Stimulated activated naive CD8-positive, alpha-beta T cell treated with anti-CD3 and anti-CD28 coated beads, Interleukin-15, Interleukin-2, amounts not matched to agents 100 ng/mL and 50 ng/mL, for 24 hours (primary cell): ENCODE measurements around the gene TTC7B.

Source experiments
- H3K27ac Mint-ChIP-seq: one replicate; pipeline ENCODE4 v1.8.0; 2021; ENCODE audit warnings: mild to moderate bottlenecking, mixed read lengths
- H3K27me3 Mint-ChIP-seq: one replicate; pipeline ENCODE4 v1.8.0; 2021; ENCODE audit warnings: mixed read lengths
- H3K36me3 Mint-ChIP-seq: one replicate; pipeline ENCODE4 v1.8.0; 2021; ENCODE audit warnings: low read depth, mixed read lengths
- H3K4me1 Mint-ChIP-seq: one replicate; pipeline ENCODE4 v1.8.0; 2021; ENCODE audit warnings: low read depth, mixed read lengths
- H3K4me3 Mint-ChIP-seq: one replicate; pipeline ENCODE4 v1.8.0; 2021; ENCODE audit warnings: mild to moderate bottlenecking, mixed read lengths
- H3K9me3 Mint-ChIP-seq: one replicate; pipeline ENCODE4 v1.8.0; 2021; ENCODE audit warnings: mixed read lengths

TTC7B gene

GRCh38 chr14:90714811-90715210 is 101.4 kb downstream of the TTC7B start:
- H3K4me3 Mint-ChIP-seq = no peak overlapping the region
- no peak overlapping the region for H3K27ac Mint-ChIP-seq
- H3K36me3 Mint-ChIP-seq = no peaks in the 10 kb centered on the region
- H3K9me3 Mint-ChIP-seq = no peaks in the 10 kb centered on the region
- no peaks in the 10 kb centered on the region for H3K27me3 Mint-ChIP-seq
- H3K4me1 Mint-ChIP-seq = peaks cover under 1% of the 10 kb centered on the region

DNA sequence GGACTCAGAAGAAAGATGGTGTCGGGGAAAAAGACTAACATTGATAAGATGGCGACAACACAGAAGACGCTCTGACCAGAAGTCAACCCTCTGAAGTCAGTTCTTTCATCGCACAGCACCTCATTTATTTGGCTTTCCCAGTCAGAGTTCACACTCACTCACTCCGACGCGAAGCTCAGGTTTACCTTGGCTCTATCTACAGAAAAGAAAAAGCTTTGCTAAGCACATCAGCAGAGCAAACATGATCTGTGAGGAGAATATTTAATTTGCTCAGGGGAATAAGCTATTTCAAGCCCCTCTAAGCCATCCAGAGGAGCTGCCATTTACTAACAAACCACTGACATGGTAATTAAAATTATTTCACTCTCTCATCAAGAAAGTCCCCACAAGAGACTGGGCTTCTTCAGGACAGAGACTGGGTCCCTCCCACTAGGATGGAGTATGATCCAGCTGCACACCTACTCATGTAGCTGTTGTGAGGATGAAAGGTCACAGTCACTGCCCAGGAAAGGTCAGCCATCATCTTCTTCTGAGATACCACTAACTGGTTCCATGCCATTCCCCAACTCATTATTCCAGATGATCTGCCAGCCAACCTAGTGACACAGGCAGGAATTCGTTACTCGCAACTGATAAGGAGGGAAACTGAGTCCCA is 111.4 kb downstream of the TTC7B start:
- Mint-ChIP-seq H3K27ac (no peak overlapping the region), H3K27me3 (no peaks in the 10 kb centered on the region), H3K9me3 (no peaks in the 10 kb centered on the region), H3K4me1 (no peaks in the 10 kb centered on the region), H3K4me3 (no peak overlapping the region), H3K36me3 (no peaks in the 10 kb centered on the region)

DNA sequence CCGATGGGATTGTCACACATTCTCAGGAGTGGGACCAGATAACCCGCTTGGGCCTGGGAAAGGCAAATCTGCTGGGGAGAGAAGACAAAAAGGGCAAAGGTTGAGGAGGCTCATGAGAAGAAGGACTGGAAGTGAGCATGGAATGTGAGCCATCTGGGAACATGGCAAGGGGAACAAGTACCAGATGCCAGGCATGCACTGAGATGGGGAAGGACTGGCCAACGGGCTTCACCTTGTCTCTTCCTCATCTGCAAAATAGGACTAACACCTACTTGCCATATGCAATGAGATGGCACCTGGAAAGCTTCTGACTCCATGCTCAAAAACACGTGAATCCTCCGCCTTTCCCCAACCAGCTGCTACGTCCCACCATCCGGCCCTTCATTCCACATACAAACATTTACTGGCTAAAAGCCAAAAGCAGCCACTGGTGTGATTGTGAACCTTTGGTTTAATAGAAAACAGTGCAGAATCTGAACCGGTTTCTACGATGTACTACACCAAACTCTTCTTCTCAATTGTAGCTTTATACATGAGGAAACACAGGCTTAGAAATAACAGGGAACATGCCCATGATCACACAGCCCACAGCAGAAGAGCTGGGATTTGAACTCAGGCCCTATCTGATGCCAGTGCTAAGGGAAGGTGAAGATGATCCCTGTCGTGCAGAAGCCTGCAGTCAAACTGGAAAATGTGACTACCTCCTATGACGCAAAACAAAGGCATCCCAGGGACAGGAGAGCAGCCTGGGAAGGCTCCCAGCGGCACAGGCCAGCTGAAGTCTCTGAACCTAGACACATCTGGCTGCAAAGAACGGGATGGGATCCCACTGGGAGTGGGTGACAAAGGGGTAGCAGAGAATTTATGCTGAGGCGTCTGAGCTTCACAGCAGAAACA is 112.1 kb downstream of the TTC7B start:
- no peaks in the 10 kb centered on the region for H3K27me3 Mint-ChIP-seq
- no peaks in the 10 kb centered on the region for H3K4me1 Mint-ChIP-seq
- no peaks in the 10 kb centered on the region for H3K36me3 Mint-ChIP-seq
- H3K4me3 Mint-ChIP-seq = no peak overlapping the region
- H3K9me3 Mint-ChIP-seq = no peaks in the 10 kb centered on the region
- no peak overlapping the region for H3K27ac Mint-ChIP-seq

DNA sequence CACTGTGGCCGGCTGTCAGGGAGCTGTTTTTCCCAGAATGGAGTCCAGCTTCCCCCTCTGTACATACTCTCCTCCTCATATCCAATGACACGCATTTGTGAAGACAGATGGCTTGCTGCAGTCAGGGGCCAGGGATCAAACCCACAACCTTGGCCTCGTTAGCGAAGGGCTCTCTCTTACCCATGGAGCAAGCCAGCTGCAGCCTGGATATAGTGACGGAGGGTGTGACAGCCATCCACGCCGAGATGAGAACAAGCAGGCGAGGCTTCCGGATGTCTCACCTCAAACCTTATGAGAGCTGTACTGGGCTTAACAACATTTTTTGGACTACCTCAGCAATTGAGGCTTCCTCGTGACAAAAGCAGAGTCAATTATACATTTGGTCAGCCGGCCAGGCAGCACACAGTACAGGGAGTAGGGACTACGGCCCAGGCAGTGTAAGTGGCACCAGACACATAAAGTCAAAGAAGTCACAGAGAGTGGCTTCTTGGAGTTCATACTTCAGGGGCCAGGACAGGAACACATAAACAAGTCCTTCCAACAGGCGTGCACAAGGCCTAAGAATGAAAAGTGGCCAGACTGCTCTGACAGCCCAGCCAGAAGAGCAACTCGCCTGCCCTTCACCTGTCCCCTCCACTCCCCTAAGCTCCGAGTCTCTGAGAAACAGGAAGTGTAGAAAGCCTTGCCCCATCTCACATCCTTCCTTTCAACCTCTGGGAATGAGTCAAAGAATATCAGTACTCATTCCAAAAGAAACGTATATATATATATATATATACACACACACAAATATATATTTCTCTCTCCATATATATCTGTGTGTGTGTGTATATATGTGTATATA is 115.1 kb downstream of the TTC7B start:
- no peak overlapping the region for H3K4me3 Mint-ChIP-seq
- no peaks in the 10 kb centered on the region for H3K27me3 Mint-ChIP-seq
- no peaks in the 10 kb centered on the region for H3K9me3 Mint-ChIP-seq
- H3K36me3 Mint-ChIP-seq = no peaks in the 10 kb centered on the region
- no peaks in the 10 kb centered on the region for H3K4me1 Mint-ChIP-seq
- H3K27ac Mint-ChIP-seq = no peak overlapping the region

DNA sequence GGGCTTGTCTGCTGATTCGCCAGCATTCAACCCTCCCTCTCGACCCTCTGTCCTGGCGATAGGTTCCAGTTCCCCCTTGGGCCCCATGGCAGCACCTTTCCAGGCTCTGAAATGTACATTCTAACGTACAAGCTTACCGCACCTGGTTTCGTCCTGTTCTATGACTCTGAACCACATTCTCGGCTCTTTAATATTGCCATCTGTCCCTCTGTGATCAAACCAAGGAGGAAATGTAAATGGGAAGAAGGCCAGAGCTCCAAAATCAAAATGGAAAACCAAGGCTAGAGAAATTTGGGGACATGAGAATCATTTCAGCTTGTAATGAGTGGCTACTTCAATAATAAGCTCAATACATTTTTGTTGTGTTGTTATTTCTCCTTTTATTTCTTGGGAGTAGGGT is 117.2 kb downstream of the TTC7B start:
- Mint-ChIP-seq H3K36me3 (no peaks in the 10 kb centered on the region), H3K4me1 (no peaks in the 10 kb centered on the region), H3K4me3 (no peak overlapping the region)

GRCh38 chr14:90698379-90698869 is 117.8 kb downstream of the TTC7B start:
- no peaks in the 10 kb centered on the region for H3K27me3 Mint-ChIP-seq
- H3K36me3 Mint-ChIP-seq = no peaks in the 10 kb centered on the region
- H3K9me3 Mint-ChIP-seq = no peaks in the 10 kb centered on the region
- H3K4me3 Mint-ChIP-seq = no peak overlapping the region
- no peaks in the 10 kb centered on the region for H3K4me1 Mint-ChIP-seq
- H3K27ac Mint-ChIP-seq = no peak overlapping the region

More for the DNA sequence above, 117.2 kb downstream of the TTC7B start:
- Mint-ChIP-seq H3K27ac (no peak overlapping the region), H3K27me3 (no peaks in the 10 kb centered on the region), H3K9me3 (no peaks in the 10 kb centered on the region)

GRCh38 chr14:90697577-90698206 is 118.5 kb downstream of the TTC7B start:
- Mint-ChIP-seq H3K4me3 (no peak overlapping the region), H3K36me3 (no peaks in the 10 kb centered on the region)

GRCh38 chr14:90697132-90697531 is 119.1 kb downstream of the TTC7B start:
- Mint-ChIP-seq H3K4me3 (no peak overlapping the region), H3K27me3 (no peaks in the 10 kb centered on the region), H3K4me1 (no peaks in the 10 kb centered on the region), H3K36me3 (no peaks in the 10 kb centered on the region), H3K27ac (no peak overlapping the region), H3K9me3 (no peaks in the 10 kb centered on the region)

More at GRCh38 chr14:90697577-90698206, 118.5 kb downstream of the TTC7B start:
- H3K4me1 Mint-ChIP-seq = no peaks in the 10 kb centered on the region
- H3K27me3 Mint-ChIP-seq = no peaks in the 10 kb centered on the region
- H3K27ac Mint-ChIP-seq = no peak overlapping the region
- no peaks in the 10 kb centered on the region for H3K9me3 Mint-ChIP-seq

- H3K36me3 Mint-ChIP-seq = no peaks in the 10 kb centered on the region
- no peaks in the 10 kb centered on the region for H3K4me1 Mint-ChIP-seq
- H3K9me3 Mint-ChIP-seq = no peaks in the 10 kb centered on the region
- no peak overlapping the region for H3K27ac Mint-ChIP-seq
- no peaks in the 10 kb centered on the region for H3K27me3 Mint-ChIP-seq
- no peak overlapping the region for H3K4me3 Mint-ChIP-seq
Measured at GRCh38 chr14:90696720-90697119, 119.5 kb downstream of the TTC7B start.

DNA sequence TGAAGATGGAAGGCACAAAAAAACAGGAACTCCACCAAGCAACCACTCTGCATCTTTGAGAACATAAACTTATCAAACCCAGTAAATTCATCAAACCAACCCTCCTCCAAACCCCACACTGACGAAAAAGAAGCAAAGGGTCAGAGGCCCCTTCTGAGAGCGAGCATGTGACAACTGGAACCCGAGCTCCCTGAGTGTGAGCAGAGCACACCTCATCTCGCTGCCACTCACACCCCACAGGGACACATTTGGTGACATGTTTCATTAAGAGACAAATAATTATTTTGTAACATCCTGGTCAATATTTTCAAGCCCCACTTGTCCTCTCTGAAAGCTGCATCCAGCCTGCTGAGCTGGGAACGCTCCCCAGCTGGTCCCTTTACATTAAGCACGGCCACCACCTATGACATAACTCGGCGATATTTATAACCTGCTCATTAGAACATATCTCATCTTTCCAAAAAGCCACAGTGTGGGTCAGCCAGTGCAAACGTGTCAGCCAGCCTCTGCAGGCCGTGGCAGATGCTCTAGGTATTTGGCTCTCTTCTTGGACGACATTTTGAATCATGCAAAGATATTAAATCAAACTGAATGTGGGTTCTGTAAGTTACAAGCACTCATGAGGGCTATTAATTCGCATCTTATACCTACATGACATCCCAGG is 120.1 kb downstream of the TTC7B start:
- no peak overlapping the region for H3K27ac Mint-ChIP-seq
- H3K4me1 Mint-ChIP-seq = no peaks in the 10 kb centered on the region
- no peak overlapping the region for H3K4me3 Mint-ChIP-seq
- H3K36me3 Mint-ChIP-seq = no peaks in the 10 kb centered on the region
- H3K9me3 Mint-ChIP-seq = no peaks in the 10 kb centered on the region
- no peaks in the 10 kb centered on the region for H3K27me3 Mint-ChIP-seq

DNA sequence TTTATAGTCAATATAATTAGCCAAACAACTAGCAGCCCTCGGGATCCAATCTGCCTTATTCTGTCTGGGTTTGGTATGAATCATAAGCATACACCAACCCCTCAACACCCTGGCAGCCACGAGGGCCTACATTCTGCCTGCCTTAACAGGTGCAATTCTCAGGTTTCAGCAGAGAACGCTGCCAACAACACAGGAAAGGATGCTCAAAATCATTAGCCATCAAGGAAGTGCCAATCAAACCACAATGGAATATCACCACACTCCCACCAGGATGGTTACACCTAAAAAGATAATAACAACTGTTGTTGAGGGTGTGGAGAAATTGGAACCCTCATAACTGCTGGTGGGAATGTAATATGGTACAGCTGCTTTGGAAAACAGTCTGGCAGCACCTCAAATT is 122.8 kb downstream of the TTC7B start:
- H3K4me3 Mint-ChIP-seq = no peak overlapping the region
- no peaks in the 10 kb centered on the region for H3K36me3 Mint-ChIP-seq
- no peak overlapping the region for H3K27ac Mint-ChIP-seq
- no peaks in the 10 kb centered on the region for H3K4me1 Mint-ChIP-seq
- no peaks in the 10 kb centered on the region for H3K9me3 Mint-ChIP-seq
- no peaks in the 10 kb centered on the region for H3K27me3 Mint-ChIP-seq

DNA sequence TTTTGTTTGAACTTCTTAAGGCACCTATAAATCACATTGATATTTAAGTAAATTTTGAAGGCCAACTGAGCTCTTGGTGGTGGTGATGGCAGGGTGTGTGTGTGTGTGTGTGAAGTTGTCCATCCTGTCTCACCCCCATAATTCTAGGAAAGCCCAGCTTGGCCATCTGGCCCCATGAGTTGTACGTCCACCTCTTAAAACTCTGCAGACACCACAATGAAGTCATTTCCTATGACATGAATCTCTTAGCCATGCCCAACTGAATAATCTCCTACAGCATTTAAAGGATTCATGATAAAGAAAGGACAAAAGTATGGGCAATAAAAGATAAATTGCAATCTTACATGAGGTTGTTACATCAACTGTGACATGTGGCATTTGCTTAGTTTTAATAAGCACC is 123.4 kb downstream of the TTC7B start:
- H3K27me3 Mint-ChIP-seq = no peaks in the 10 kb centered on the region
- no peaks in the 10 kb centered on the region for H3K9me3 Mint-ChIP-seq
- no peaks in the 10 kb centered on the region for H3K4me1 Mint-ChIP-seq

GRCh38 chr14:90692061-90692460 is 124.2 kb downstream of the TTC7B start:
- Mint-ChIP-seq H3K4me1 (no peaks in the 10 kb centered on the region), H3K9me3 (no peaks in the 10 kb centered on the region), H3K27me3 (no peaks in the 10 kb centered on the region), H3K27ac (no peak overlapping the region), H3K36me3 (no peaks in the 10 kb centered on the region), H3K4me3 (no peak overlapping the region)

More for the DNA sequence above, 123.4 kb downstream of the TTC7B start:
- Mint-ChIP-seq H3K36me3 (no peaks in the 10 kb centered on the region), H3K27ac (no peak overlapping the region), H3K4me3 (no peak overlapping the region)

GRCh38 chr14:90691627-90692026 is 124.6 kb downstream of the TTC7B start:
- Mint-ChIP-seq H3K4me3 (no peak overlapping the region), H3K4me1 (no peaks in the 10 kb centered on the region)

More at GRCh38 chr14:90691627-90692026, 124.6 kb downstream of the TTC7B start:
- Mint-ChIP-seq H3K27me3 (no peaks in the 10 kb centered on the region), H3K36me3 (no peaks in the 10 kb centered on the region), H3K9me3 (no peaks in the 10 kb centered on the region), H3K27ac (no peak overlapping the region)
